Mesenteric fat pad (tissue), 1 donor: Measurements from ENCODE around the gene GPC4. TPM values are rescaled to one million over a fixed set of nuclear protein-coding genes. Genes with fewer than 3 reads are reported as not detected.
"Not testable (repeated sequence)": the region's sequence is repeated elsewhere in the genome, so short reads cannot be mapped to it uniquely, and the experiment has no call there.

ENCODE experiments used
- DNase-seq: peaks from one replicate; pipeline ENCODE4 v3.0.0-alpha.2; 2020; ENCODE audit warnings: low spot score
- total RNA-seq: library from RNA; stranded (reverse); fragmentation: NEBNext Ultra II Directional; extraction: Animal tissue kit (Norgen Biotek cat#: 25700); gene quantifications from one replicate; pipeline ENCODE4 v1.2.1, GENCODE V29; 2021
- donor health status: DM: yes; HTN: yes; CAD: no.

GPC4 gene
- total RNA-seq, 1 donor from 2014 or later = 9.5 TPM

DNA sequence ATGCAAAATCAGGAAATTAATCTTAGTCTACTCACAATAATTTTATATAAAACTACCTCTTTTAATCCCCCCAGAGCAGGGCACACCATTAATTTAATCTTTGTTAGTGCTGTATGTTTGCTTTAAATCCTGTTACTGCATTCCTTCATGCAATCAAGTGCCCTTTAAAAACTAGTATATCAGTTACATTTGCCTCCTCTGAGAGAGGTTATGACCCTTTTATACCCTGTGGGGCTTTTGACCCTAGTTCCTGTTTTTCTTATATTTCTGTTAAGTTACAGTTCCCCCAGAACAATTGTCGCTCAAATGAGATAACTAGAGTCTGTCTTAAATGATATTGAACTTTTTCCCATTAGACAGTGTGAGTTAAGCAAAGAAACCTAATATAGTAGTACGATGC, 46.2 kb downstream of the GPC4 start:
- DNase-seq = no peak

GRCh38 chrX:133366735-133367134, 48.6 kb downstream of the GPC4 start:
- DNase-seq = no peak

GRCh38 chrX:133365871-133366611, 49.2 kb downstream of the GPC4 start:
- DNase-seq = no peak

- DNase-seq = no peak
Observed at GRCh38 chrX:133364865-133365264, 50.4 kb downstream of the GPC4 start.

GRCh38 chrX:133364196-133364595, 51.1 kb downstream of the GPC4 start:
- no peak for DNase-seq

DNA sequence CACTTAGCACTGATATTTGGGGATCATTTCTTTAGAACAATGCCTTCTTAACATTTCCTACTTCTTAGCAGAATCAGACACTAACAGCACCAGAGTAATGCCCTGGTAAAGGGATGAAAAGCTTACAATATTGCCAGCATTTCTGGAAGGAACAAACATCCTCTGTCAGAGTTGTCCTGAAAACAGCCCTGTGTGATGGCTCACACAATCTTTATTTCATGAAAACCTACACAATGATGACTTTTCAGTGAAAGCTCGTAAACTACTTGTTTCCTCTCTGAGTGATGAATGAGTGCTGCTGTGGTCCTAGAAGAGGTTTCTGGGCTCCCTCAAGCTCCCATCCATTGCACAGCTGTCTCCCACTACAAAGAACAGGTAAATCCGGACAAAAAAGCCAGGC, 52.8 kb downstream of the GPC4 start:
- no peak for DNase-seq

- DNase-seq = no peak
Observed at GRCh38 chrX:133359466-133359865, 55.8 kb downstream of the GPC4 start.

DNA sequence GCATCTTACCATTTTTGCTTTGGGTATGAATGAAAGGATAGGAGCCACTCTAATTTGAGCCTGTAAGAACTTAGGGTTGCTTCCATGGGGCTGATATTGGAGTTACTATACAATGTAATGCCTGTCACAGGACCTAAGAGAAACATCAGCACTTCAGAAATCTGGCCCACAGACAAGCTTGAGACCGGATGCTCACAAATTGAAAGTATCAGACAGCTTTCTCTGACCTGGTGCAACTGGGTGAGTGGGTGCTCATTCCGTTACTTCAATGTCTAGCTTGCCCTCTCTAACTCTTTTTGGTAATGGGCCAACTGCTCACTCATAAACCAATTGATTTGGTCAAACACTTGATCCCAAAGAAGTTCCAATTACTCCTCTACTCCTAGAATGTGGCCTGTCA, 62.1 kb downstream of the GPC4 start:
- no peak for DNase-seq

GRCh38 chrX:133350751-133351150, 64.5 kb downstream of the GPC4 start:
- DNase-seq = no peak

DNA sequence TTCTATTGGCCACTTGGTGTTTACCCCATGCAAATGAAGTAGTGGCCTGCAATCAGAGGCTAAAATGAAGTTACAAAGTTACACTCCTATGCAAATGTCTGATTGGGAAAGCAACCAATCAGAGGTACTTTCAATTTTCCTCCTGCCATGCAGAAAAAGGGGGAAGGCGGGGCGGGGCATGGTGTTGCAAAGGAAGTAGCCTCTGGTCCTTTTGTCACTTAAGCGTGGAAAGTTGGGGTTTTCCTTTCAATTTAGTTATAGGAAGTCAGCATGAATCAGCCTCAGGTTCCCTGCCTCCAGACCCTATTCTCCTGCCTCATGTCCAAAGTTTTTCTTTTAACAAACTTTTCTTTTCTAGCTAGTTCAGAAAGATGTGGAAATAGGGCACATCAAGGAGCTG, 69.3 kb downstream of the GPC4 start:
- no peak for DNase-seq

DNA sequence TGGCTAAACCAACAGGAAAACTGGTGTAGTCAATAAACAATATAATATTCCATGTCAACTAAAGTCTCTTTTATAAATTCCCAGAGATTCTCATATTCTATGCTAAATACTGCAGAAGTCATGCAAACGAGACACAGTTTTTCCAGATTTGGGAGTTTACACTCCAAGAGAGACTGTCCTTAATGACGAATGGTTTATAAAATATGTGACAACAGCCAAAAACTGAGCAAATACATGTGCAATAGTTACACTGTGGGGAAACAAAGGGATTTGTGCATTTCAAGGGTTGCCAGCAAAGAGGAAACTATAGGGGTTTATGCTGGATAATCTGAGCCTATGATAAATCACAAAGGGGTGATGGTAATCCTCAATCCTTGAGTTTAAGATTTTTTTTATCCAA, 75.7 kb downstream of the GPC4 start:
- no peak for DNase-seq

DNA sequence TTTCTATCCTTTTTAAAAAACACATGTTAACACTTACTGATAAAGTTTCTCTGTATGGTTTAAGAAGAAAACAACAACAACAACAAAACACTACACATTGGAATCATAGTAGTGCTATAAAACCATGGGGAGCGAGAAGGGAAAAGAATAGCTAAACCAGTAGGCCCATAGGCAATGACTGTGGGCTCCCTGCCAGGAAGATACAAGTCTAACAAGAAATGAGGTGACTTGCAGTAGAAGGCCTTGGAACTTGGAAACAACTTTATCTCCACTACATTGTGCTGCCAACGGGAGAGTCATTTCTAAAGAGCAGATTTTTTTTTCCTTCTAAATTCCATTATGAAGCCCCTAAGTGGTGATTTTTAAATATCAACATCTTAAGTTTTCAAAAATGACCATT, 78.0 kb downstream of the GPC4 start:
- no peak for DNase-seq

GRCh38 chrX:133335027-133335426, 80.3 kb downstream of the GPC4 start:
- no peak for DNase-seq

DNA sequence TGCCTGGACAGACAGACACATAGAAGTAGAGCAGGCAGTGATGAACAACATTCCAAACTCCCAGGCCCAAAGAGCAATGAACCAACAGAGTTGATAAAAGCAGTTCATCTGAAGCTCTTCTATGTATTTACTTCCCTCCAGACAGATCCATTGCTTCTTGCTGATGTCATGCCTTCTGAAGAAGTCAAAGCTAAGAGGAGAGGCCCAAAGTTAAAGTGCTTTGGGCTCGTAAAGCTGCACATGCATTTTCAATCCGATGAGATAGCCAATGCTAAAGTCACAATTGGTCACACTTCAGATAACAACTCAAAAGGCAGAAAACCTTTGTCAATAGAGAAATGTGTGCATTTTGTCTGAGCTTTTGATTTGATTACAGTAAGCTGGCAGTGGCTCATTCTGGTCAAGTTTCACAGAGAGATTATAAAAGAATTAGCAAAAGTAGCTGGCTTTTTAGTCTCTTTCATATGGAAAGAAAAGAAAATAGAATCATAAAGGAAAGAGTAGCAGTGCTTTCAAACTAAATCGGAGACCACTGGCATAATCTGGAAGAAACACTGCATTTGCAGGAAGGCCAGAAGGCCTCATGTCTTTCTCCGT, 82.0 kb downstream of the GPC4 start:
- no peak for DNase-seq

DNA sequence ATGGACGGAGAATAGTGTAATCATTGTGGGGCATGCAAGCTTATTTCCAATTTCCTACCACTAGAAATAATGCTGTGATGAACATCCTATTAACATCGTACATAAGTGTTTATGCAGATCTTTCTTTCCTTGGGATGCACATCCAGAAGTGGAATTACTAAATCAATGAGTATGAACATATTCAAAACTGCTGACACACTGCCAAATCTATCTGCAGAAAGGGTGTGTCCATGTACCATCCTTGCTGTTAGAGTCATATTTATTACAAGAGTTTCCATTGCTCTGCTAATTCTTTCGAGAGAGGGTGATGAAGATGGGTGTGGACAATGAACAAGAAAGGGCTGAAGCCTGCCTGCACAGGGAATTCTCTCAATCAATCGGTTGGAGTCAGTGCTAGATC, 82.6 kb downstream of the GPC4 start:
- DNase-seq = no peak

- no peak for DNase-seq
Observed at GRCh38 chrX:133330956-133331355, 84.3 kb downstream of the GPC4 start.

GRCh38 chrX:133325422-133325821, 89.9 kb downstream of the GPC4 start:
- no peak for DNase-seq

DNA sequence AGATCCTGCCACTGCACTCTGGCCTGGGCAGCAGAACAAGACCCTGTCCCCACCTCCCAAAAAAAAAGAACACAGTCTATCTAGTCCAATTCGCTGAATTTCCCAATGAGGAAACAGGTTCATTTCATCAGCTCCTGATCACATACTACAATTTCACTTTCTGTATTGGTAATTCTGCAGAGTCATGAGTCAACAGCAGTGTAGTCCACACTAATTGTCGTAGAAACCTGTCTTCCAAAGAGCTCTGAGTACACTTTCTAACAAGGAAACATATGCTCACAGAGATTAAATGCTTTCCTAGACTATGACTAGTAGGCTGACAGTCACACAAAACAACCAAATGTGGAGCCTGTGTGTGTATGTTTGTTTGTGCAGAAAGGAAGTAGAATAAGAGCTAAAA, 91.9 kb downstream of the GPC4 start:
- DNase-seq = no peak

DNA sequence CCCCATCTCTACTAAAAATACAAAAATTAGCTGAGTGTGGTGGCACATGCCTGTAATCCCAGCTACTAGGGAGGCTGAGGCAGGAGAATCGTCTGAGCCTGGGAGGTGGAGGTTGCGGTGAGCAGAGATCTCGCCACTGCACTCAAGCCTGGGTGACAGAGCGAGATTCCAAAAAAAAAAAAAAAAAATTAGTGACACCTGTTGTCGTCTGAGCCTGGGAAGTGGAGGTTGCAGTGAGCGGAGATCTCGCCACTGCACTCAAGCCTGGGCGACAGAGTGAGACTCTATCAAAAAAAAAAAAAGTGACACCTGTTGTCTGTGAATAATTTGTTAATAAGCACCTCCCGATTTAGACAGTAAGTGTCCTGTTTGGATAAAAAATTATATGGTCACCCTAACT, 93.0 kb downstream of the GPC4 start:
- not testable (repeated sequence) for DNase-seq

- no peak for DNase-seq
Observed at GRCh38 chrX:133321451-133321850, 93.8 kb downstream of the GPC4 start.

DNA sequence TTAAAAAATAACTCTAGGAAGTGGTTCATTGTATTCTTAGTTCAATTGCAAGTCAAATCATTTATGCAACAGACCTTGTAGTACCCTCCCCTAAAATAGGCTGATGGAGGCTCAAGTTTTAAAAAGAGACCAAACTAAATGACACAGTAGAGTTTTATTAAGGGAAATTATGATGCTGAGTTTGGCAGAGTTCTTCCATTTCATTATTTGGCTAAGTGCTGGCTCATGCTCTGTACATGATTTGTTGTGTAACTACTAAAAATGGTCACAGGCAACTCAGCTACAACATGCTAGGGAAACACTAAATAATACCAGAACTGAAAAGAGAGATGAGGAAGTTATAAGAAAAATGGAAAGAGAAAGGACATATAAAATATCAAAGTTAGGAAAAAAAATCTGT, 101.0 kb downstream of the GPC4 start:
- DNase-seq = no peak

GRCh38 chrX:133308499-133308897, 106.8 kb downstream of the GPC4 start:
- DNase-seq = no peak
